Measurements from ENCODE around the gene ART4. TPM values are rescaled to one million over a fixed set of nuclear protein-coding genes. Genes with fewer than 3 reads are reported as not detected.

The ART4 gene
- total RNA-seq, 1 donor from 2014 or later: not detected

GRCh38 chr12:14842315-14842714 lies 1.0 kb downstream of the ART4 start:
- no peaks in the 10 kb centered on the region for H3K9me3 Mint-ChIP-seq
- Histone ChIP-seq H3K9ac (no peak overlapping the region), H3K4me3 (no peak overlapping the region), H3F3A (ENCODE audit: low read depth) (no peaks in the 10 kb centered on the region), H3K27ac (no peak overlapping the region), H3K4me1 (no peaks in the 10 kb centered on the region), H3K36me3 (no peaks in the 10 kb centered on the region), H3K27me3 (no peaks in the 10 kb centered on the region), H2AFZ (replicated peaks) (no peak overlapping the region), H3K4me2 (no peak overlapping the region), H4K20me1 (ENCODE audit: low read depth) (no peaks in the 10 kb centered on the region), H3K9me3 (ENCODE audit: low read depth) (no peaks in the 10 kb centered on the region), H3K79me2 (ENCODE audit: low read depth) (no peaks in the 10 kb centered on the region)
- DNase-seq (ENCODE audit: low spot score): no peak
- no peak for TF ChIP-seq CTCF (IDR thresholded peaks at IDR 0.05)
- no peak for TF ChIP-seq EZH2phosphoT487 (IDR thresholded peaks at IDR 0.05)
- TF ChIP-seq EZH2 (IDR thresholded peaks at IDR 0.05): no peak
- H3K4me3 Mint-ChIP-seq: no peak overlapping the region
- peaks cover 4% of the 10 kb centered on the region for H3K36me3 Mint-ChIP-seq
- H3K27ac Mint-ChIP-seq: no peak overlapping the region
- peaks cover 7% of the 10 kb centered on the region for H3K4me1 Mint-ChIP-seq
- no peaks in the 10 kb centered on the region for H3K27me3 Mint-ChIP-seq (ENCODE audit: insufficient read depth, low read depth)

GRCh38 chr12:14841761-14842160 lies 1.6 kb downstream of the ART4 start:
- Mint-ChIP-seq H3K4me3 (no peak overlapping the region), H3K4me1 (peaks cover 2% of the 10 kb centered on the region), H3K27ac (no peak overlapping the region), H3K27me3 (ENCODE audit: insufficient read depth, low read depth) (no peaks in the 10 kb centered on the region), H3K9me3 (no peaks in the 10 kb centered on the region), H3K36me3 (peaks cover 4% of the 10 kb centered on the region)
- Histone ChIP-seq H3K27me3 (no peaks in the 10 kb centered on the region), H3K4me2 (no peak overlapping the region), H4K20me1 (ENCODE audit: low read depth) (no peaks in the 10 kb centered on the region), H3K4me3 (no peak overlapping the region), H3K36me3 (no peaks in the 10 kb centered on the region), H3K27ac (no peak overlapping the region), H3K4me1 (no peaks in the 10 kb centered on the region), H3F3A (ENCODE audit: low read depth) (no peaks in the 10 kb centered on the region), H3K79me2 (ENCODE audit: low read depth) (no peaks in the 10 kb centered on the region), H3K9ac (no peak overlapping the region), H3K9me3 (ENCODE audit: low read depth) (no peaks in the 10 kb centered on the region), H2AFZ (replicated peaks) (no peak overlapping the region)
- no peak for DNase-seq (ENCODE audit: low spot score)
- TF ChIP-seq EZH2phosphoT487 (IDR thresholded peaks at IDR 0.05): no peak
- no peak for TF ChIP-seq CTCF (IDR thresholded peaks at IDR 0.05)
- no peak for TF ChIP-seq EZH2 (IDR thresholded peaks at IDR 0.05)

DNA sequence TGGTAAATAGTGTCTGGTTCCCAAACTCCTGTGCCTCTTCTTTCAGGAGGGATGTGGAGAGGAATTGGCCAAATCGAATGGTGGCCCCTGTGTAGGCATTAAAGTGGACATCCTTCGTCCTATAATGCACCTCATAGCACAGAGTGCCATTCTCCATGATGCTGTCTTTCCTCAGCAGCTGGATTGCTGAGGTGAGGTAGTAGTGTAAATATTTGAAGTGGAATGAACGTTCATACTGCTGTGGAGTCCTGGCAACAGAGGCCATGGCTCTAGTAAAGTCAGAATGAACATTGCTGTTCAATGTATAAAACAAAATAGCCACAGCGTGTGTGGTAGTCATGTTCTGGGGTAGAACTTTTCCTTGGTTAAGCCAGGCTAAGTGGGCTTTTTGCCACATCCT lies 2.7 kb downstream of the ART4 start:
- Histone ChIP-seq H3K4me1 (no peaks in the 10 kb centered on the region), H3K36me3 (no peaks in the 10 kb centered on the region), H4K20me1 (ENCODE audit: low read depth) (no peaks in the 10 kb centered on the region), H3K9ac (no peak overlapping the region), H2AFZ (replicated peaks) (no peak overlapping the region), H3K27ac (no peak overlapping the region), H3K4me3 (no peak overlapping the region), H3K9me3 (ENCODE audit: low read depth) (no peaks in the 10 kb centered on the region), H3F3A (ENCODE audit: low read depth) (no peaks in the 10 kb centered on the region), H3K79me2 (ENCODE audit: low read depth) (no peaks in the 10 kb centered on the region), H3K4me2 (no peak overlapping the region), H3K27me3 (no peaks in the 10 kb centered on the region)
- no peaks in the 10 kb centered on the region for H3K4me1 Mint-ChIP-seq
- no peak overlapping the region for H3K4me3 Mint-ChIP-seq
- H3K9me3 Mint-ChIP-seq: no peaks in the 10 kb centered on the region
- no peak overlapping the region for H3K27ac Mint-ChIP-seq
- no peak for DNase-seq (ENCODE audit: low spot score)
- TF ChIP-seq EZH2phosphoT487 (IDR thresholded peaks at IDR 0.05): no peak
- TF ChIP-seq EZH2 (IDR thresholded peaks at IDR 0.05): no peak
- no peak for TF ChIP-seq CTCF (IDR thresholded peaks at IDR 0.05)
- H3K36me3 Mint-ChIP-seq: peaks cover 4% of the 10 kb centered on the region
- H3K27me3 Mint-ChIP-seq (ENCODE audit: insufficient read depth, low read depth): peaks cover 3% of the 10 kb centered on the region

Data from neural progenitor cell (in vitro differentiated cells).